Measurements from ENCODE around the gene TAF11L9. TPM values are rescaled to one million over a fixed set of nuclear protein-coding genes. Genes with fewer than 3 reads are reported as not detected.
"Not testable (repeated sequence)": the region's sequence is repeated elsewhere in the genome, so short reads cannot be mapped to it uniquely, and the experiment has no call there.

Gene TAF11L9
- total RNA-seq, 1 donor from 2014 or later = not detected

- H3K4me3 Mint-ChIP-seq (ENCODE audit: low read depth); DNase-seq (ENCODE audit: low spot score); H3K36me3 Mint-ChIP-seq (ENCODE audit: low read depth); H3K27ac Mint-ChIP-seq; intact Hi-C loops (cut with micrococcal nuclease); H3K27me3 Mint-ChIP-seq (ENCODE audit: low read depth); H3K9me3 Mint-ChIP-seq; H3K4me1 Mint-ChIP-seq (ENCODE audit: low read depth): not testable (repeated sequence)
Observed at GRCh38 chr5:17585658-17586057, 8.5 kb downstream of the TAF11L9 start, which contains the start of gene TAF11L7. TSS of gene TAF11L7 (minus strand) at chr5:17585758.

Other genes with a start within 250 kb of the TAF11L9 start
- not detected in 2 replicates for gene TAF11L2, start 96.2 kb downstream of the TAF11L9 start, total RNA-seq
- not detected in 2 replicates for gene TAF11L3, start 76.0 kb downstream of the TAF11L9 start, total RNA-seq
- not detected in 2 replicates for gene TAF11L4, start 72.6 kb downstream of the TAF11L9 start, total RNA-seq
- not detected in 2 replicates for gene TAF11L5, start 69.2 kb downstream of the TAF11L9 start, total RNA-seq
- gene TAF11L6, start 65.7 kb downstream of the TAF11L9 start, total RNA-seq = not detected in 2 replicates
- not detected in 2 replicates for gene TAF11L7, start 8.6 kb downstream of the TAF11L9 start, total RNA-seq
- gene TAF11L8, start 3.4 kb downstream of the TAF11L9 start, total RNA-seq = not detected in 2 replicates
- not detected in 2 replicates for gene TAF11L10, start 3.4 kb upstream of the TAF11L9 start, total RNA-seq
- not detected in 2 replicates for gene TAF11L11, start 9.8 kb upstream of the TAF11L9 start, total RNA-seq
- gene TAF11L12, start 16.0 kb upstream of the TAF11L9 start, total RNA-seq = not detected in 2 replicates
- not detected in 2 replicates for gene TAF11L13, start 37.7 kb upstream of the TAF11L9 start, total RNA-seq
- not detected in 2 replicates for gene TAF11L14, start 40.1 kb upstream of the TAF11L9 start, total RNA-seq